GM10266 (cell line): ENCODE measurements around the gene DACH1.

ENCODE experiments used
- DNase-seq: peaks from one replicate; pipeline ENCODE4 v3.0.0; 2012; ENCODE audit errors: extremely low spot score
- CTCF ChIP-seq: IDR thresholded peaks from 2 replicates; pipeline ENCODE4 v1.5.1; 2012; ENCODE audit warnings: mild to moderate bottlenecking, low read depth; ENCODE audit not compliant: control insufficient read depth, insufficient read depth; ENCODE audit errors: missing control alignments

Gene DACH1

GRCh38 chr13:71580614-71581013, 286.4 kb downstream of the DACH1 start:
- TF ChIP-seq CTCF = no peak
- no peak for DNase-seq

GRCh38 chr13:71578048-71578447, 289.0 kb downstream of the DACH1 start:
- no peak for DNase-seq
- TF ChIP-seq CTCF = no peak

- TF ChIP-seq CTCF = no peak
- DNase-seq = no peak
Observed at GRCh38 chr13:71577127-71577526, 289.9 kb downstream of the DACH1 start.

GRCh38 chr13:71576571-71576970, 290.4 kb downstream of the DACH1 start:
- DNase-seq = no peak
- no peak for TF ChIP-seq CTCF

GRCh38 chr13:71546881-71547280, 320.1 kb downstream of the DACH1 start:
- DNase-seq = no peak
- TF ChIP-seq CTCF = no peak

- no peak for DNase-seq
- no peak for TF ChIP-seq CTCF
Observed at GRCh38 chr13:71540098-71540497, 326.9 kb downstream of the DACH1 start.

GRCh38 chr13:71536201-71536600, 330.8 kb downstream of the DACH1 start:
- no peak for TF ChIP-seq CTCF
- no peak for DNase-seq
